Activated naive CD8-positive, alpha-beta T cell treated with anti-CD3 and anti-CD28 coated beads, Interleukin-2, amount 10 ng/mL, durations not matched to agents 7 days and 5 days (primary cell): ENCODE results near the gene OLFML2A. TPM values are rescaled to one million over a fixed set of nuclear protein-coding genes. Genes with fewer than 3 reads are reported as not detected.
"Not testable (repeated sequence)": the region's sequence is repeated elsewhere in the genome, so short reads cannot be mapped to it uniquely, and the experiment has no call there.

Source experiments
- ATAC-seq: fragments of 150-1000 bp; cut with Tn5 transposase; one replicate; pipeline ENCODE4 v1.10.0; 2021; ENCODE audit warnings: low read depth, moderate library complexity
- POLR2A ChIA-PET: fragments of 350-600 bp; sonication (Branson Sonifier 250); formaldehyde crosslinking; loops from one replicate; lab custom pipeline; 2021; ENCODE audit warnings: antibody characterized with exemption; lab: Charles Lee
- DNase-seq: peaks from one replicate; pipeline ENCODE4 v3.0.0; 2021
- H3K27ac Mint-ChIP-seq: one replicate; pipeline ENCODE4 v1.8.0; 2022; ENCODE audit warnings: mild to moderate bottlenecking, mixed read lengths
- H3K27me3 Mint-ChIP-seq: one replicate; pipeline ENCODE4 v1.8.0; 2022; ENCODE audit warnings: mild to moderate bottlenecking, moderate library complexity, mixed read lengths
- H3K36me3 Mint-ChIP-seq: one replicate; pipeline ENCODE4 v1.8.0; 2021; ENCODE audit warnings: mild to moderate bottlenecking, mixed read lengths
- H3K4me1 Mint-ChIP-seq: one replicate; pipeline ENCODE4 v1.8.0; 2021; ENCODE audit warnings: mixed read lengths
- H3K4me3 Mint-ChIP-seq: one replicate; pipeline ENCODE4 v1.8.0; 2022; ENCODE audit warnings: mild to moderate bottlenecking, moderate library complexity, mixed read lengths
- H3K9me3 Mint-ChIP-seq: one replicate; pipeline ENCODE4 v1.8.0; 2021; ENCODE audit warnings: mixed read lengths
- total RNA-seq, 2 experiments: library from RNA; stranded (reverse); gene quantifications; one replicate each; pipeline ENCODE4 v1.2.3, GENCODE V29; 2021

Gene OLFML2A
- total RNA-seq, 2 experiments from 2014 or later = not detected

DNA sequence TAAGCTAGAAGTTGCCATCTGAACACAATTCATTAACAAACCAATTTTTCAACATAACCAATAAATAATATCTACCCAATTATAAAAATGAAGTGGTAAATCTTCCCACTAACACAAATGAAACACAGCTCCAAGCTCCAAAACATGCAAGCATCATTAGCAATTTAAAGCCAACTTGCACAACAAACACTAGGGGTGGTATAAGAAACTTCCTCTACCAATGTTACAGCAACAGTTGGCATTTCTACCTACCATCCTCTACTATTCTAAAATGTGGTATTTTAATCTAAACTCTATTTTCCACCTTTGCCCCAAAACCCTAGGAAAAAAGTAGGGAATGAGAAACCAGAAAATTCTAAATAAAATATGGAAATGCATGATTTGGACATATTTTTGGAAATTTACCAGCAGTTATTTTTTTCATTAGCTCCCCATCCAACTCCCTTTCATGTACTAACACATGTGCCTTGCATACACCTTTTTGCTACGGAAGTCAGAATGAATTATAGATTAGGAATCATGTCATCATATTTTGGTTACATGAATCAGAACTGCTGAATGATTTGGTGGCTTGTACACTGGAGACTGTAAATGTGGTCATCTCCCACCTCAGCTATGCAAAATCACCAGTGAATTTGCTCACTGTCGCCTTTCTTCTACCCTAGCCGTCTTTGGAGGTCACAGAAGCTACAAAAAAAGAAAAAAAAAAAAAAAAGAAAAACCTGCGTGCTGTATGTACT, 9.9 kb upstream of the OLFML2A start:
- POLR2A ChIA-PET = no interaction called here

DNA sequence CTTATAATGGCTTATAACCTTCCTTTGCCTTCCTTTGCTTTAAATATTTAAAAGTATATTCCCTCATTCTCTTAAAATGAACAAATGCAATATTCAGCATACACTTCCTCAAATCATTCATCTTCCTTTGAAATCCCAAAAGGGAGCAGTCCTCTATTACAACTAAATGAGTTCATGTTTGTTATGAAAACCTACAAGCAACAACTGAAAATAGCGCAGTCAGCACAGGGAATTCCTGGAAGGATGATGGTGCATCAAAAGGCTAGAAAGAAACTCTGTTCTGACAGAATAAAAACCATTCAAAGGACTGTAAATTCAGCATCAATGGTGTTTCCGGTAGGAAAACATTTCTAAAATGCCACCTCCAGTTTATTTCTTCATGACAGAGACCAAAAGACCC, 9.1 kb upstream of the OLFML2A start:
- H3K4me3 Mint-ChIP-seq = no peak overlapping the region
- ATAC-seq (no peak), DNase-seq (no peak)
- no peaks in the 10 kb centered on the region for H3K9me3 Mint-ChIP-seq
- POLR2A ChIA-PET = no interaction called here
- H3K4me1 Mint-ChIP-seq = peaks cover 21% of the 10 kb centered on the region
- peaks cover 79% of the 10 kb centered on the region for H3K27me3 Mint-ChIP-seq
- peaks cover 2% of the 10 kb centered on the region for H3K36me3 Mint-ChIP-seq
- no peak overlapping the region for H3K27ac Mint-ChIP-seq

More for the DNA sequence above, 9.9 kb upstream of the OLFML2A start:
- no peak for DNase-seq
- peaks cover 81% of the 10 kb centered on the region for H3K27me3 Mint-ChIP-seq
- no peak overlapping the region for H3K27ac Mint-ChIP-seq
- H3K4me1 Mint-ChIP-seq = peaks cover 16% of the 10 kb centered on the region
- no peaks in the 10 kb centered on the region for H3K9me3 Mint-ChIP-seq
- H3K36me3 Mint-ChIP-seq = peaks cover 2% of the 10 kb centered on the region
- H3K4me3 Mint-ChIP-seq = no peak overlapping the region
- no peak for ATAC-seq

- DNase-seq (no peak), ATAC-seq (no peak)
- Mint-ChIP-seq H3K4me3 (no peak overlapping the region), H3K4me1 (peaks cover 21% of the 10 kb centered on the region), H3K27ac (no peak overlapping the region), H3K9me3 (no peaks in the 10 kb centered on the region), H3K36me3 (peaks cover 2% of the 10 kb centered on the region), H3K27me3 (peaks cover 78% of the 10 kb centered on the region)
- POLR2A ChIA-PET = no interaction called here
These were observed 8.6 kb upstream of the OLFML2A start for GRCh38 chr9:124768334-124768733.

DNA sequence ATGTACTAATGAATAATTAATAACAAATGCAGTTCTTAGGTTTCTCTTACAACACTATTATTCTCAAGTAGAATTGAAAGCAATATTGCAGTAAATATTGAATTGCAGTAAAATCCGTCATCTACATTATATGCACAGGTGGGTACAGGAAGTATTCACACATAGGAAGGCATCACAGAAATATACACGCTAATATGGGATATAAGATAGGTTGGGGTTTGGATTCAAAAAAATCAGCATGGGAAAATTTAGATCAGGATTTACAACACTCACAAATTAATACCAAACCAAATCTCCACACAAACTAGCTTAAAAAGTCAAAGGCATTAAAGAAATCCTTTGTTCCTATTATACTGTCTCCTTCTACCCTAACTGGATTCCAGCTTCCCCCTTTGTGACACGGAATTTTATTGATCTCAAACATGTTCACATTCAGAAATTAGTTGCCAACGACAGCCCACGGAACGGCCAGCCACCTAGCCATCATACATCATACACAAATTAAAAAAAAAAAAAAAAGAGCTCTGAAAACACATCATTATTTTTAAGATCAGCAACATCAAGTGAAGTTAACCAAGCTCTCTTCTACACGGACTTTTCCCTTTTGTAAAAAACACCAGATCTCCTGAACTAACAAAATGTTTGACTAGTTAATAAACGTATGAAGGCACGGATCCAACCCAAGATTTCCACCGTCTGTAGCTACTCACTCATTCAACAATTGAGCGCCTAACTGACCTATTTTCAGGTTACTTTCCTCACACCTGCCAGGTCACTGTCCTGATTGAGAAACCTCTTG, 8.0 kb upstream of the OLFML2A start:
- Mint-ChIP-seq H3K4me3 (no peak overlapping the region), H3K27ac (no peak overlapping the region), H3K27me3 (peaks cover 77% of the 10 kb centered on the region), H3K4me1 (peaks cover 26% of the 10 kb centered on the region), H3K36me3 (peaks cover 2% of the 10 kb centered on the region), H3K9me3 (no peaks in the 10 kb centered on the region)
- DNase-seq (no peak), ATAC-seq (no peak)
- POLR2A ChIA-PET = interaction anchor here (0.7 to 1.4 kb wide), 4 partner anchors 92 to 473 kb away, joined by 3 read pairs; no protein-coding TSS in a partner anchor

- Mint-ChIP-seq H3K27ac (no peak overlapping the region), H3K9me3 (no peaks in the 10 kb centered on the region), H3K4me1 (peaks cover 32% of the 10 kb centered on the region), H3K27me3 (peaks cover 79% of the 10 kb centered on the region), H3K4me3 (peak overlapping the region; percentile 91), H3K36me3 (peaks cover 2% of the 10 kb centered on the region)
- ATAC-seq (no peak), DNase-seq (peak; percentile 46)
- POLR2A ChIA-PET = interaction anchor here (0.7 to 1.4 kb wide), 4 partner anchors 92 to 472 kb away, joined by 3 read pairs; no protein-coding TSS in a partner anchor
These were observed 7.2 kb upstream of the OLFML2A start for GRCh38 chr9:124769549-124770358.

- no peak for DNase-seq
- ATAC-seq = no peak
- H3K27me3 Mint-ChIP-seq = peaks cover 76% of the 10 kb centered on the region
- no peaks in the 10 kb centered on the region for H3K9me3 Mint-ChIP-seq
- H3K4me1 Mint-ChIP-seq = peaks cover 32% of the 10 kb centered on the region
- no peak overlapping the region for H3K27ac Mint-ChIP-seq
- peaks cover 2% of the 10 kb centered on the region for H3K36me3 Mint-ChIP-seq
- peak overlapping the region; percentile 91 for H3K4me3 Mint-ChIP-seq
- POLR2A ChIA-PET = interaction anchor here (1.0 to 1.6 kb wide), 5 partner anchors 86 to 472 kb away, joined by 3 to 14 read pairs (median 4); partner anchors contain the start of genes ARPC5L and RPL35
These were observed 6.4 kb upstream of the OLFML2A start for GRCh38 chr9:124770359-124771020.

DNA sequence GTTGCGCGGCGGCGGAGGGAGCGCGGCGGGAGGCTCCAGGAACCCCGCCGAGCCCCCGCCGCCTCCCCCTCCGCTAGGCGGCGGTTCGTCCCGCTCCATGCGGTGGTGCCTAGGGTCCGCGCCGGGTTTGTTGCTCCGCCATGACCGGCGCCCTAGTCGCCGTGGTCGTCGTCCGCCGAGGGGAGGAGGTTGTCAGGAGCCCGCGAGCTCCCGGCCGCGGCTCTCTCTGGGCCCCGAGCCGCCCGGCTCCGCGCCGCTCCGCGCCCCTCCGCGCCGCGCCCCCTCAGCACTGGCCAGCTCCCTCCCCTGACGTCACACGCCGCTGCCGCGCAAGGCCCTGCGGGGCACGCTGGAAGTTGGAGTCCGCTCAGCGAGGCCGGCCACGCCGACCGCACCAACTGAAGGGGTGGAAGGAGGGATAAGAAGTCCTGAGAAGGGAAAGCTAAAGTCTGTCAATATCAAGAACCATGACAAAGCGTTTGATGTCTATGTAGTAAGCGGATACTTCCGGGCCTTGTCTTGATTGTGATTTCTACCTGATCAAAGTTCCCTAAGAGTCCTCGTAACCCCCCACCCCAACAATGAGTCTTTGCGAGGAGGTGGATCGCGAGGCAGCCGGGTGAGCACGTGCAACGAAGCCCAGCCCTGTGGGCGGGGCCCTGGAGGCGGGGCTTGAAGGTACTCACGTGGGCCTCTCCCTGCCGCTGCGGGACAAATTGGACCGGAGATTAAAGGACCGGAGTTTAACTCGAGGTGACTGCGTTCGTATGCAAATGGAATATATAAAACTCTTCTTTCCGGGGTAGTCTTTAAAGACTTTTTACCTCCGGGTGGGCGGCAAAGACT, 5.7 kb upstream of the OLFML2A start, which contains the start of gene NR6A1:
NR6A1 (minus strand) TSS at position 291 of the 846 bp plus-strand sequence.
- Mint-ChIP-seq H3K27me3 (peaks cover 76% of the 10 kb centered on the region), H3K9me3 (no peaks in the 10 kb centered on the region), H3K4me1 (peaks cover 32% of the 10 kb centered on the region), H3K4me3 (peak within 1 kb of the TSS; percentile 91), H3K27ac (peak within 1 kb of the TSS; percentile 86), H3K36me3 (peaks cover 2% of the 10 kb centered on the region)
- ATAC-seq = peak; percentile 94
- POLR2A ChIA-PET = interaction anchor here (1.0 to 1.6 kb wide), 4 partner anchors 85 to 471 kb away, joined by 4 to 14 read pairs (median 6); partner anchors contain the start of genes ARPC5L and RPL35
- DNase-seq = peak; percentile 95

GRCh38 chr9:124771867-124772679, 4.9 kb upstream of the OLFML2A start:
- ATAC-seq (no peak), DNase-seq (peak; percentile 62)
- peak overlapping the region; percentile 86 for H3K27ac Mint-ChIP-seq
- peaks cover 73% of the 10 kb centered on the region for H3K27me3 Mint-ChIP-seq
- POLR2A ChIA-PET = interaction anchor here (1.1 to 1.6 kb wide), 4 partner anchors 80 to 354 kb away, joined by 4 to 14 read pairs (median 4); partner anchors contain the start of genes ARPC5L and RPL35
- H3K36me3 Mint-ChIP-seq = peaks cover 2% of the 10 kb centered on the region
- H3K4me1 Mint-ChIP-seq = peaks cover 36% of the 10 kb centered on the region
- no peaks in the 10 kb centered on the region for H3K9me3 Mint-ChIP-seq
- H3K4me3 Mint-ChIP-seq = peak overlapping the region; percentile 84

DNA sequence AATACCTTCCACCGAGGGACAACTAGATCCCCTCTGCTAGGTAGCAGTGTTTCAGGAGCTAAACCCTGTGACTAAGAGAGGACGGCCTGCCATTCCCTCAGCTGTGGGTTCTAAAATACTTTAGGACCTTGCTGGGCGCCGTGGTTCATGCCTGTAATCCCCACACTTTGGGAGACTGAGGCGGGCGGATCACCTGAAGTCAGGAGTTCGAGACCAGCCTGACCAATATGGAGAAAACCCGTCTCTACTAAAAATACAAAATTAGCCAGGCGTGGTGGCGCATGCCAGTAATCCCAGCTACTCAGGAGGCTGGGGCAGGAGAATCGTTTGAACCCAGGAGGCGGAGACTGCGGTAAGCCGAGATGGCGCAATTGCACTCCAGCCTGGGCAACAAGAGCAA, 4.1 kb upstream of the OLFML2A start:
- not testable (repeated sequence) for H3K9me3 Mint-ChIP-seq, H3K36me3 Mint-ChIP-seq, ATAC-seq, H3K27ac Mint-ChIP-seq, DNase-seq
- peak overlapping the region; percentile 84 for H3K4me3 Mint-ChIP-seq
- POLR2A ChIA-PET = interaction anchor here (1.3 to 1.6 kb wide), 2 partner anchors 79 to 80 kb away, joined by 4 to 5 read pairs; partner anchors contain the start of gene WDR38
- H3K27me3 Mint-ChIP-seq = peaks cover 71% of the 10 kb centered on the region
- H3K4me1 Mint-ChIP-seq = peaks cover 36% of the 10 kb centered on the region

GRCh38 chr9:124773473-124774128, 3.3 kb upstream of the OLFML2A start:
- no peaks in the 10 kb centered on the region for H3K9me3 Mint-ChIP-seq
- H3K36me3 Mint-ChIP-seq = peaks cover 2% of the 10 kb centered on the region
- H3K4me1 Mint-ChIP-seq = peaks cover 36% of the 10 kb centered on the region
- H3K27ac Mint-ChIP-seq = no peak overlapping the region
- ATAC-seq = no peak
- peaks cover 69% of the 10 kb centered on the region for H3K27me3 Mint-ChIP-seq
- DNase-seq = no peak
- POLR2A ChIA-PET = interaction anchor here (1.3 kb wide), 1 partner anchor 80 kb away, joined by 5 read pairs; the partner anchor contains the start of gene WDR38
- H3K4me3 Mint-ChIP-seq = no peak overlapping the region
